GM12891 (cell line): ENCODE results near the gene MS4A1. TPM values are rescaled to one million over a fixed set of nuclear protein-coding genes. Genes with fewer than 3 reads are reported as not detected.
"Not testable (repeated sequence)": the region's sequence is repeated elsewhere in the genome, so short reads cannot be mapped to it uniquely, and the experiment has no call there.

Experiments
- DNase-seq: peaks from one replicate; pipeline ENCODE4 v3.0.0; 2011; ENCODE audit warnings: low spot score; ENCODE audit not compliant: insufficient read length
- FAIRE-seq: peaks from 2 replicates; lab custom pipeline; 2011; peaks lifted over from hg19 to GRCh38; lab: Jason Lieb, UNC
- PAX5 ChIP-seq: IDR thresholded peaks from 2 replicates; pipeline ENCODE4 v1.6.1; 2011; ENCODE audit warnings: low read length, moderate library complexity, mild to moderate bottlenecking; ENCODE audit not compliant: insufficient read depth, severe bottlenecking
- POLR2A ChIP-seq: IDR thresholded peaks from 2 replicates; pipeline ENCODE4 v1.6.1; 2011; ENCODE audit warnings: low read depth, low read length, control low read depth
- POLR2AphosphoS5 ChIP-seq: IDR thresholded peaks from 2 replicates; pipeline ENCODE4 v1.6.1; 2011; ENCODE audit warnings: low read depth, low read length, control low read depth
- POU2F2 ChIP-seq: IDR thresholded peaks from 2 replicates; pipeline ENCODE4 v1.6.1; 2011; ENCODE audit warnings: low read depth, mild to moderate bottlenecking, control low read depth, low read length, moderate library complexity
- SPI1 ChIP-seq: IDR thresholded peaks from 2 replicates; pipeline ENCODE4 v1.6.1; 2011; ENCODE audit warnings: low read depth, low read length, control low read depth
- TAF1 ChIP-seq: IDR thresholded peaks from 2 replicates; pipeline ENCODE4 v1.6.1; 2011; ENCODE audit warnings: low read depth, low read length, control low read depth
- polyA plus RNA-seq: library from polyadenylated mRNA; unstranded; fragments of >200 nt; gene quantifications from one replicate; pipeline ENCODE4 v1.2.1, GENCODE V29; 2012; ENCODE audit warnings: low read depth, missing spikeins, inconsistent platforms; ENCODE audit not compliant: missing spikeins

The MS4A1 gene
- 394 TPM for polyA plus RNA-seq

DNA sequence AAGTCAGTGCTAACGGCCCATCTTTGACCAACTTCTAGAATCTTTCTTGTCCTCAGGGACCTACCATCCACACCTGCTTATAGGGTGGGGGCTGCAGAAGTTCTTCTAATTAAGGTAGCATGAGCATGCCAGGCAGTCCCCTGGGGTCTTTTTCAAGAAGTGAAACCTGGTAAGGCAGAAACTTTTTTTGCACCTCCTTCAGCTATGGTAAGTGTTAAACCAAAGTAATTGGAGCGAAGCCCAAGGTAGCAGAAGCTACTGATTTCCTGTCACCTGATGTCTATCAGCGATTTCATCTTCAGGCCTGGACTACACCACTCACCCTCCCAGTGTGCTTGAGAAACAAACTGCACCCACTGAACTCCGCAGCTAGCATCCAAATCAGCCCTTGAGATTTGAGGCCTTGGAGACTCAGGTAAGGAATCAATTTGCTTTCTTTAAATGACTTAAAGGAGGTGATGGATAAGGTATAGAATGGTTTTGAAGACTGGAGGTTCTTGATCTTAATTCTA is at the start of gene MS4A1:
TSS of gene MS4A1 (plus strand) at position 317 of the 512 bp plus-strand sequence. CDS start 6,528 bp downstream, outside the sequence.
- FAIRE-seq (peak; percentile 99), DNase-seq (peak; percentile 30)
- peak; percentile 96 for TF ChIP-seq POLR2A
- TF ChIP-seq PAX5 = no peak
- peak; percentile 93 for TF ChIP-seq POLR2AphosphoS5
- TF ChIP-seq TAF1 = peak; percentile 76; the same call in 1 of the 2 replicates
- no peak; the same call in 1 of the 2 replicates for TF ChIP-seq POU2F2
- peak; percentile 97 for TF ChIP-seq SPI1

DNA sequence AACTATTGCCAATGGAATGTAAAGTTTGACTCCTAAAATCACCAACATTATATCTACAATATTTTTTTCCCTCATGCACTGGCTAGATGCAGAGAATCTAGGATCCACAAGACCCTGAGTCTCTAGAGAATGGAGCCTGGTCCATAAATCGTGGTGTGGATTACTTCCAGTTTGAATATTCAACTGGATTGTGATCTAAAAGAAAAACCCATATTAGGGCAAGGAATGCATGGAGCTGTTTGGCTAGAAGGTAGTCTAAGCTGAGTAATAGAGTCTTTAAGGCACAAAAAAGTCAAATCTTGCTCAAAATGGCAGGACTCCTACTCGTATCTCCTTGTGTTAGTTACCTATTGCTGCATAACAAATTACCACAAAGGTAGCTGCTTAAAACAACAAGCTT is 35.6 kb upstream of the MS4A1 start:
- no peak for DNase-seq
- TF ChIP-seq TAF1 = no peak
- TF ChIP-seq SPI1 = no peak
- no peak for TF ChIP-seq POLR2A
- no peak for TF ChIP-seq PAX5
- no peak for TF ChIP-seq POLR2AphosphoS5
- TF ChIP-seq POU2F2 = no peak
- FAIRE-seq = no peak

DNA sequence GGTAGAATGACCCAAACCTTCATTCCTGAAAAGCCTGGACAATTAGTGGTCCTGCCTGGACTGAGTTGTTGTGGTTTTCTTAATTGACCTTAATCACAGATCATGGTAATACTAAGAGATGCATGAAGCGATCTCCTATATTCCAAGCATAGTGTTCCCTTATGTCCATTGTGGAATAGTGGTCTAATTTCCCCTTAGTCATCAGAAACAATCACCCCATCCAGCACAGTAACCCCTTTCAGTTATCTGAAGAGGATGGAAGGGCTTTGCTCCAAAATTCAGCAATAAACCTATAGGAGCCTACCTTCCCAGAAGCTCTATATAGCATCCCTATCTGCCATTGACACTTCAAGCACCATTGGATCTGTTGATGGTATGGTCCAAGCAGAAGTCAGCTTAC is 33.0 kb upstream of the MS4A1 start:
- no peak for FAIRE-seq
- no peak for DNase-seq
- TF ChIP-seq POLR2A (no peak), PAX5 (no peak), POU2F2 (no peak), SPI1 (no peak), TAF1 (no peak), POLR2AphosphoS5 (no peak)

- DNase-seq (no peak), FAIRE-seq (no peak)
- no peak for TF ChIP-seq POLR2A
- TF ChIP-seq POU2F2 = no peak
- no peak for TF ChIP-seq POLR2AphosphoS5
- no peak for TF ChIP-seq SPI1
- TF ChIP-seq PAX5 = no peak
- TF ChIP-seq TAF1 = no peak
Observed at GRCh38 chr11:60428517-60428916, 27.1 kb upstream of the MS4A1 start.

DNA sequence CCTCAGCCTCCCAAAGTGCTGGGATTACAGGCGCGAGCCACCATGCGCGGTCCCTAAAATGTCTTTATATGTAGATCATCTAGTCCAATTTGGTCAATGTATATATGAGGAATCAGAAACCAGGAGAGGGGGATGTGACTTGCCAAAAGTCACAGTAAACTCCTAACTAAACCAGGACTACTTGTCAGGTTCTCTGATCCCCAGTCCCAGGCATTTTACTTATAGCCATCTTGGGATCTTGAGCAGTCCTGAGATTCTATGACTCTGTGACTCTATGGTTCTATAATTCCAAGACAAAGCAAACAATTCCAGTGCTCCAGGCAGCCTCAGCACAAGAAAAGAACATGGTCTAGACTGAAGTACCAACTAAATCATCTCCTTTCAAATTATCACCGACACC is 26.4 kb upstream of the MS4A1 start, which contains the start of gene MS4A5:
TSS of gene MS4A5 (plus strand) at position 301 of the 400 bp plus-strand sequence. CDS start 103 bp downstream, outside the sequence.
- TF ChIP-seq POU2F2 (no peak), TAF1 (no peak), POLR2A (no peak), SPI1 (no peak), PAX5 (no peak), POLR2AphosphoS5 (no peak)
- DNase-seq = no peak
- FAIRE-seq = no peak

DNA sequence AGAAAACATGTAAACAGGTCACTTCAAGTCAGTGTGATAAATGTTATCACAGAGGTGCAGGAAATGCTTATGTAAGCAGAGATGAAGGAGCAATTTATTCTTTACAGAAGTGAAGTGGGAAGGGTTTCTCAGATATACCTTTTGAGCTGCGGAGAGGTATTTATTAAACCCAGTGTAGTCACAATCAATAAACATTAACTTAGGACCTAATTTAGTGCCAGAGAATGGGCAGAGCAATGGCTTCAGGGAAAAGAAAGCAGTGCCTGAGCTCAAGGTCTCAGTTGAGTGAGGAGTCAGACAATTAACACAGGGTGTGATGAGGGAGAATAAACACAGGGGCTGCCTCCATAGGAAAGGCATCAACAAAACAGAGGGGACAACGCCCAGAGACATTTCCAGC is 24.4 kb upstream of the MS4A1 start:
- DNase-seq (no peak), FAIRE-seq (no peak)
- TF ChIP-seq PAX5 (no peak), POU2F2 (no peak), POLR2AphosphoS5 (no peak), SPI1 (no peak), POLR2A (no peak), TAF1 (no peak)

DNA sequence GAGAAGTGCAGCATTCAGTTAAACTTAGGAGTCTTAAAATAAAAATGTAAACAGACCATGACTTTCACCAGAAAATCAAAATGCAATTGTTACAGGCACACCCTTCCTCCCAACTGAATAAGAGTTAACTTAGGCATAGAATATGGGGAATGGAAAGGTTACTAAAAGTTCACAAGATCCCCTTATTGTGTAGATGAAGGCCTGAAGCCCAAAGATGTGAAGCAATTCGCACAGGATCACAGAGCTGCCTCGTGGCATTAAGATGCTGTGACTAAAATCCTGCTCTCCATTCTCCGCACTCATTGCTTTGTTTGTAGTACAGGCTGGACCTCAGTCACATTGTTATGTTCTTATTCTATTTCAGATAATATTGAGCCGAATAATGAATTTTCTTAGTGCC is 22.2 kb upstream of the MS4A1 start:
- TF ChIP-seq PAX5 = no peak
- no peak for TF ChIP-seq SPI1
- no peak for TF ChIP-seq POU2F2
- TF ChIP-seq POLR2A = no peak
- no peak for TF ChIP-seq POLR2AphosphoS5
- no peak for TF ChIP-seq TAF1
- DNase-seq (no peak), FAIRE-seq (peak; percentile 23)

GRCh38 chr11:60447070-60447469 is 8.6 kb upstream of the MS4A1 start:
- no peak for DNase-seq
- FAIRE-seq = peak; percentile 95
- no peak for TF ChIP-seq SPI1

DNA sequence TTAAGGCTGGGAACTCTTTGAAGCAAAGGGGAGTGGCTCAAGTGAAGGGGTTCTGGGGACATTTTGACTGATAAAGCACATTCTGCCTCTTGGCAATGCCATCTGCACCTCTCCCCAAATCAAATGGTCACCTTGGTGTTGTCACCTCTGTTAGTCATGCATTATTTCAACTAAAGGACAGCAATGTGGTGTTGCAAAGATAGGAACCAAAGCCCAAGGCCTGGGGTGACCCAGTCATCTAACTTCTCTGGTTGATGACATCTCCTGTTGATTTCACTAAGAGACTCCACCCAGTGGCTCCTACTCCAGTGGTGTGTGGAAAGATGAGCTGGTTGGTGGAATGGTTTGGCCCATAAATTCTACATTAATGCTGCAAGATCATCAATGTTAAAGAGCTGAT is 7.8 kb upstream of the MS4A1 start:
- DNase-seq = no peak
- FAIRE-seq = peak; percentile 58
- TF ChIP-seq POLR2A (no peak), PAX5 (no peak), TAF1 (no peak), SPI1 (no peak), POLR2AphosphoS5 (no peak), POU2F2 (no peak)

DNA sequence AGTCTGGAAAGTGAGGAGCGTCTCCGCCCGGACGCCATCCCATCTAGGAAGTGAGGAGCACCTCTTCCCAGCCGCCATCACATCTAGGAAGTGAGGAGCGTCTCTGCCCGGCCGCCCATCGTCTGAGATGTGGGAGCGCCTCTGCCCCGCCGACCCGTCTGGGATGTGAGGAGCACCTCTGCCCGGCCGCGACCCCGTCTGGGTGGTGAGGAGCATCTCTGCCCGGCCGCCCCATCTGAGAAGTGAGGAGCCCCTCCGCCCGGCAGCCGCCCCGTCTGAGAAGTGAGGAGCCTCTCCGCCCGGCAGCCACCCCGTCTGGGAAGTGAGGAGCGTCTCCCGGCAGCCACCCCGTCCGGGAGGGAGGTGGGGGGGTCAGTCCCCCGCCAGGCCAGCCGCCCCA is 4.5 kb upstream of the MS4A1 start:
- DNase-seq, FAIRE-seq: not testable (repeated sequence)

- FAIRE-seq (peak; percentile 88), DNase-seq (no peak)
Observed at GRCh38 chr11:60454212-60454611, 1.4 kb upstream of the MS4A1 start.

More at GRCh38 chr11:60454212-60454611, 1.4 kb upstream of the MS4A1 start:
- TF ChIP-seq SPI1 (no peak), PAX5 (no peak), POU2F2 (no peak), POLR2AphosphoS5 (no peak), TAF1 (no peak), POLR2A (no peak)
